ENCODE results near the gene PDE6B.
A peak's percentile ranks its signal among the peaks of the same experiment; 100 is the strongest.
"Not testable (repeated sequence)": the region's sequence is repeated elsewhere in the genome, so short reads cannot be mapped to it uniquely, and the experiment has no call there.

Gene PDE6B

DNA sequence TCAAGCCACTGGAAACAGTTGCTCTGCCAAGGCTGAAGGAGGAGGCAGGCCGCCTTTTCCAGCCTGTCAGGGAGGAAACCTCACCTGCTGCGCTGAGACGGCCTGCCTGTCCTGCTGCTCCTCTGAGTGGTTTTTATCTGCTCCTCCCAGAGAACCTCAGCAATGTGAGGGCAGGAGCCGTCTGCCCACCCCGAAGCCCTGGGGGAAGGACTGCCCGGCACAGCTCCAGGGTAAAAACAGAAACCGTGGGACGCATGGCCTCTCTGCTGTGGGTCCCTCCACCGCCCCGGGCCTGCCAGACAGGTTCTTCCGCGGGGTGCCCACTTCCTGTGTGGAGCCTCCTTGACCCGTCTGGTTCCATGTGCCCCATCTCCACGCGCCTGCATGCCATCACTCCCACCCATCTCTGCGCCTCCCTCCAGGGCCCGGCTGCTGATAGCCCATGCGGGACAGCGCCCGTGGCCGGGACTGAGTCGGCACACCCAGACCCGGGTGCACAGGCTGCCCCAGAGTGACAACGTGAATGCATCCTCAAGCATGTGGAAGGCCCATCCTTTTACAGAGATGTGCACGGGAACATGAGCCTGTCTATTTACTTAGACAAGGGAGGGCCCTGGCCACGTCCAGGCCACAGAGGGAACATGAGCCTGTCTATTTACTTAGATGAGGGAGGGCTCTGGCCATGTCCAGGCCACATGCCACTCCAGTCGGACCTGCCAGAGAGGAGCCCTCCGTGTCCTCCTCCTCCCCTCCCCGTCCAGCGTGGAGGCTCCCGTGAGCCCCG lies 67.6 kb downstream of the PDE6B start:
- Histone ChIP-seq H3K36me3 (no peaks in the 10 kb centered on the region), H3K27me3 (ENCODE audit: insufficient read depth, low read depth, severe bottlenecking) (no peaks in the 10 kb centered on the region), H3K27ac (no peak overlapping the region), H3K4me3 (ENCODE audit: low read depth, low read length) (no peak overlapping the region), H3K9me3 (ENCODE audit: severe bottlenecking) (no peaks in the 10 kb centered on the region)
- no peak for DNase-seq
- no peak for TF ChIP-seq CTCF (IDR thresholded peaks at IDR 0.05; ENCODE audit: low read depth, low read length)

- not testable (repeated sequence) for H3K4me3 ChIP-seq (ENCODE audit: low read depth, low read length); H3K36me3 ChIP-seq; H3K27ac ChIP-seq; H3K27me3 ChIP-seq (ENCODE audit: insufficient read depth, low read depth, severe bottlenecking); DNase-seq; H3K9me3 ChIP-seq (ENCODE audit: severe bottlenecking)
These were observed 69.1 kb downstream of the PDE6B start for GRCh38 chr4:694341-694940.

DNA sequence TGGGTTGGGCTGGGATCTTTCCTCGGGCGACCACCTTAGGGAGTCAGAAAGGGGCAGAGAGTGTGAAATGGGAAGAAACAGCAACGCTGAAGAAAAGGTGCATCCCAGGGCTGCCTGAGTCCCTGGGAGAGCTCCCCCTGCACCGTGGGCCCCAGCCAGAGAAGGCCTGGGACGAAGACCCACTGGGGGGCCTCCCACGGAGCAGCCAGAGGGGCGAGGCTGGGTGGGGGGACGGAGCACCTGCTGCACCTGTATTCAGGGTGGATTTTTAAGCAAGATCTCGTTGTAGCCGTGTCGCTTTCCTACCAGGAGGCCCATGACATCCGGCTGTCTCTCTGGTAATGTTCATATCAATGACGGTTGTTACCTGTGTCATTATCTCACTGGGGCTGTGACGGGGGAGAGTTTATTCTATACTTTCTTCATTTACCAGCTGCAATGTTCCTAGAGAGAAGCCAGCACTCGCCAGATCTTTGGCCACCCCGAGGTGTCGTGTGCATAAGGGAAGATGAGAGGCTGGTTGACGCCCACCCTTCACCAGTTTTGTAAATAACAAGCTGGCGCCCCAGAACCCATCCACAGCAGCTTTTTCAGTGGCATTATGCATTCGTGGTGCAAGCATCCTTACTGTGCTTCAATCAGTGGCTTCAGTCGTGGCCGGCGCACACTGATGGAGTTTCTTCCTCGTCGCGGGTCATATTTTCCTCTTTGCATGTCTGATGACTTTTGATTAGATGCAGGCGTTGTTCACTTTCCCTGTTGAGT lies 74.6 kb downstream of the PDE6B start:
- no peak for TF ChIP-seq CTCF (IDR thresholded peaks at IDR 0.05; ENCODE audit: low read depth, low read length)
- Histone ChIP-seq H3K4me3 (ENCODE audit: low read depth, low read length) (no peak overlapping the region), H3K27ac (no peak overlapping the region), H3K9me3 (ENCODE audit: severe bottlenecking) (no peaks in the 10 kb centered on the region), H3K27me3 (ENCODE audit: insufficient read depth, low read depth, severe bottlenecking) (no peaks in the 10 kb centered on the region), H3K36me3 (no peaks in the 10 kb centered on the region)
- DNase-seq: no peak

DNA sequence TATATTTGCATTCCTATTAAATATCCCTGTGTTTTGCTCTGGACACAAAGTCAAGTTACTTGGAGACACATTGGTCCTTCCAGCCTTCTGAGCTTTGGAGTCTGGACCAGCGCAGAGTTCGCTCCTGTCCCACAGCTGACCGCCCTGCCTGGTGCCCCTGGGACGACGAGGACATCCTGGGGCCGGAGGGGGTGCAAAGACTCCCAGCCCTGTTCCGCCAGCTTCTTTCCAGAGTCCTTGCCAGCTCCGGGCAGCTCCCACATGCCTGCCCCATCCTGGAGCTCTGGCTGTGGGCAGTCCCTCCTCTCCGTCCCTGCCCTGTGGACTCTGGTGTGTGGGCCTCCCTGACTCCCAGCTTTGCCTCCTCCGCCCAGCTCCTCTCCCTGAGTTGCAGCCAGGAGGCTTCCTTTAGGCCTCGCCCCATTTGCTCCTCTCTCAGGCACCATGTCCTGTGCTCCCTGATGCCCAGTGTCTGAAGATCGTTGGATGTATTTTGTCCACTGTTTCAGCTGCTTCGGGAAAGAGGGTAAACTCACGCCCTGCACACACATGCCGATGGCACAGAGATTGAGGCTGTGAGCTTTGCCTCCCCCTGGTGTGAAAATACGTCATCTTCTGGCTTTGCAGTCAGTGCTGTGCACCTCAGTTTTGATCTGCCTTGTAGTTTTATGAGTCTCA lies 75.4 kb downstream of the PDE6B start:
- Histone ChIP-seq H3K27ac (no peak overlapping the region), H3K9me3 (ENCODE audit: severe bottlenecking) (no peaks in the 10 kb centered on the region), H3K36me3 (peaks cover under 1% of the 10 kb centered on the region), H3K4me3 (ENCODE audit: low read depth, low read length) (no peak overlapping the region), H3K27me3 (ENCODE audit: insufficient read depth, low read depth, severe bottlenecking) (no peaks in the 10 kb centered on the region)
- no peak for DNase-seq
- peak; percentile 58; the same call in 1 of the 2 replicates for TF ChIP-seq CTCF (IDR thresholded peaks at IDR 0.05; ENCODE audit: low read depth, low read length)

DNA sequence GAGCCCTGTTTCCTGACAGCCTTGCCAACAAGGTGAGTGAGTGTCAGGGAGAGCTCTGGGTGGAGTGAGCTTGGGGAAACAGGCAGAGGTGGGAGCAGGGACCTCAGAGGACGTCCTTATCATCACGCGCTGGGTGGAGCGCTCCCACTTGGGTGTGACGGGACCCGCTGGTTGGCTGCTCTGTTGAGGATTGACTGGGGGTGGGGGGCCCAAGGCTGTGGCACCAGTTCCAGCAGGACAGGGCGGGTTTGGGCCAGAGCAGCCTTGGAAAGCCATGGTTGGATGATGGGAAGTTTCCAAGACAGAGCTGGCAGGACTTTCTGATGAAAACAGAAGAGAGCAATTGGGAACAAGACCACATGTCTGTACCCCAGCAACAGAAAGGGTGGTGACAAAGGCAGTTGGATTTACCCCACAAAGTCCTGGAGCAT lies 77.3 kb downstream of the PDE6B start:
- TF ChIP-seq CTCF (IDR thresholded peaks at IDR 0.05; ENCODE audit: low read depth, low read length): no peak
- Histone ChIP-seq H3K36me3 (peaks cover 3% of the 10 kb centered on the region), H3K9me3 (ENCODE audit: severe bottlenecking) (no peaks in the 10 kb centered on the region), H3K4me3 (ENCODE audit: low read depth, low read length) (no peak overlapping the region), H3K27ac (no peak overlapping the region), H3K27me3 (ENCODE audit: insufficient read depth, low read depth, severe bottlenecking) (no peaks in the 10 kb centered on the region)
- no peak for DNase-seq
